Measurements from ENCODE around the gene FRRS1L. TPM values are rescaled to one million over a fixed set of nuclear protein-coding genes. Genes with fewer than 3 reads are reported as not detected.

Gene FRRS1L
- polyA plus RNA-seq, 1 experiment, result 0.04 TPM

DNA sequence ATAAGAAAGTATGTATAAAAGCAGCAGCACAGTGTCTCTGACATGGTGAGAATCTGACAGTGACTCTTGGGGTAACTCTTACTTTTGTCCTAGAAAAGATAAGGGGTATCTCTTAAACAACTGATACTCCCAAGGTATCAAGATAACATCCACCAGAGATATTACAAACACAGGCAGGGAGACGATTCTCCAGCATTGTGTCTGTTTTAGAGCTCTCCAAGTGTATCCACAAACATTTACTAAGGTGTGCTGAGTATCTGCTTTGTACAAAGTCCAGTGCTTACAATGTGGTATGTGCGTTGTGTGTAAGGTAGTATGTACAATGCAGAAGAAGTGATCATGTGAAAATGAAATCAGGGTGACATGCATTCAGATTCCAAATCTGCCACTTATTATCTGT is 42.9 kb downstream of the FRRS1L start:
- DNase-seq (ENCODE audit: low read depth), result no peak
- CTCF ChIA-PET, result no interaction called here
- POLR2A ChIA-PET, result no interaction called here
- TF ChIP-seq, protein P1, sequence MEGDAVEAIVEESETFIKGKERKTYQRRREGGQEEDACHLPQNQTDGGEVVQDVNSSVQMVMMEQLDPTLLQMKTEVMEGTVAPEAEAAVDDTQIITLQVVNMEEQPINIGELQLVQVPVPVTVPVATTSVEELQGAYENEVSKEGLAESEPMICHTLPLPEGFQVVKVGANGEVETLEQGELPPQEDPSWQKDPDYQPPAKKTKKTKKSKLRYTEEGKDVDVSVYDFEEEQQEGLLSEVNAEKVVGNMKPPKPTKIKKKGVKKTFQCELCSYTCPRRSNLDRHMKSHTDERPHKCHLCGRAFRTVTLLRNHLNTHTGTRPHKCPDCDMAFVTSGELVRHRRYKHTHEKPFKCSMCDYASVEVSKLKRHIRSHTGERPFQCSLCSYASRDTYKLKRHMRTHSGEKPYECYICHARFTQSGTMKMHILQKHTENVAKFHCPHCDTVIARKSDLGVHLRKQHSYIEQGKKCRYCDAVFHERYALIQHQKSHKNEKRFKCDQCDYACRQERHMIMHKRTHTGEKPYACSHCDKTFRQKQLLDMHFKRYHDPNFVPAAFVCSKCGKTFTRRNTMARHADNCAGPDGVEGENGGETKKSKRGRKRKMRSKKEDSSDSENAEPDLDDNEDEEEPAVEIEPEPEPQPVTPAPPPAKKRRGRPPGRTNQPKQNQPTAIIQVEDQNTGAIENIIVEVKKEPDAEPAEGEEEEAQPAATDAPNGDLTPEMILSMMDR (IDR thresholded peaks at IDR 0.05; ENCODE audit: insufficient read depth, low read depth, low read length), result no peak
- Histone ChIP-seq H3K36me3 (ENCODE audit: control insufficient read depth, insufficient read depth, low read length) (no peaks in the 10 kb centered on the region), H3K27me3 (ENCODE audit: control insufficient read depth, insufficient read depth, low read length) (no peaks in the 10 kb centered on the region; the same call in 1 of the 2 replicates), H3K4me3 (ENCODE audit: low read depth, low read length) (no peak overlapping the region)

GRCh38 chr9:109122726-109123621 is 44.1 kb downstream of the FRRS1L start:
- no peaks in the 10 kb centered on the region for H3K36me3 ChIP-seq (ENCODE audit: control insufficient read depth, insufficient read depth, low read length)
- ChIA-PET POLR2A (no interaction called here), CTCF (interaction anchor here (1.2 kb wide), 1 partner anchor 8 kb away, joined by 3 read pairs; no protein-coding TSS in a partner anchor)
- no peaks in the 10 kb centered on the region; the same call in 1 of the 2 replicates for H3K27me3 ChIP-seq (ENCODE audit: control insufficient read depth, insufficient read depth, low read length)
- H3K4me3 ChIP-seq (ENCODE audit: low read depth, low read length), result no peak overlapping the region
- no peak for DNase-seq (ENCODE audit: low read depth)
- TF ChIP-seq, protein P1 (IDR thresholded peaks at IDR 0.05; ENCODE audit: insufficient read depth, low read depth, low read length), result no peak

DNA sequence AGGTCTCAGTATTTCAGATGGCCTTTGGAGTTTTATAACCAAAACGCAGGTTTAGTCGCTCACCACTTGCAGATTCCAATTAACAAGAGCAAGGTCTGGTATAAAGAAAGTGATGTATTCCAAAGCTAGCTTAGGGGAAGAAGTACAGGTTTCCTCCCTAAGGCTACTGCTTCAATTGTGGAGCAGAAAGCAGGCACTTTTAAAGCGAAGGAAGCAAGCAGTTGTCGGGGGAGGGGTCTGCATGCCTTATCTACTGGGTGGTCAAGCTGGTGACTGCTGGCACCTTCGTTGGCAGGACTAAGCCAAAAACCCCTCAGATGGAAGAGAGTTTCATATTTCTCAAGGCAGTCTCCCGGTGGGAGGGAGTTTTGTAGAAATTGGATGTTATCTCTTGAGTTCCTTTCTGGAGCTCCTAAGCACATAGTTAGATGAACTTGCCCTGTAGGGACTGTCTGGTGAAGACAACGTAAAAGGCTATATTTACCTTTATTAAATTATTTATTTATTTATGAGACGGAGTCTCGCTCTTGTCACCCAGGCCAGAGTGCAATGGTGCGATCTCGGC is 45.7 kb downstream of the FRRS1L start:
- ChIA-PET POLR2A (no interaction called here), CTCF (interaction anchor here (1.2 kb wide), 1 partner anchor 10 kb away, joined by 3 read pairs; no protein-coding TSS in a partner anchor)
- Histone ChIP-seq H3K4me3 (ENCODE audit: low read depth, low read length) (no peak overlapping the region), H3K27me3 (ENCODE audit: control insufficient read depth, insufficient read depth, low read length) (no peaks in the 10 kb centered on the region), H3K36me3 (ENCODE audit: control insufficient read depth, insufficient read depth, low read length) (no peaks in the 10 kb centered on the region)
- TF ChIP-seq, protein P1 (IDR thresholded peaks at IDR 0.05; ENCODE audit: insufficient read depth, low read depth, low read length), result no peak
- no peak for DNase-seq (ENCODE audit: low read depth)

GRCh38 chr9:109120204-109120789 is 46.8 kb downstream of the FRRS1L start:
- TF ChIP-seq, protein P1 (IDR thresholded peaks at IDR 0.05; ENCODE audit: insufficient read depth, low read depth, low read length), result no peak
- H3K36me3 ChIP-seq (ENCODE audit: control insufficient read depth, insufficient read depth, low read length), result no peaks in the 10 kb centered on the region
- CTCF ChIA-PET, result interaction anchor here (1.0 kb wide), 1 partner anchor 106 kb away, joined by 4 read pairs; the partner anchor contains the start of gene CTNNAL1
- no peak for DNase-seq (ENCODE audit: low read depth)
- H3K4me3 ChIP-seq (ENCODE audit: low read depth, low read length), result no peak overlapping the region
- POLR2A ChIA-PET, result no interaction called here
- H3K27me3 ChIP-seq (ENCODE audit: control insufficient read depth, insufficient read depth, low read length), result no peaks in the 10 kb centered on the region
